Smooth muscle cell (in vitro differentiated cells): Measurements from ENCODE around the gene KANSL1. TPM values are rescaled to one million over a fixed set of nuclear protein-coding genes. Genes with fewer than 3 reads are reported as not detected.
A peak's percentile ranks its signal among the peaks of the same experiment; 100 is the strongest.

Experiments used
- DNase-seq: peaks from one replicate; lab custom pipeline; 2025; ENCODE audit not compliant: unreplicated experiment; lab: John Stamatoyannopoulos, UW
- H2AFZ ChIP-seq: fragments of 200-600 bp; sonication (generic); 2 replicates; pipeline ENCODE4 v1.6.0; 2016; ENCODE audit warnings: antibody characterized with exemption, low read depth, mild to moderate bottlenecking
- H3F3A ChIP-seq: fragments of 200-600 bp; sonication (generic); 2 replicates; pipeline ENCODE4 v1.6.0; 2017; ENCODE audit warnings: antibody characterized with exemption, low read depth
- H3K27ac ChIP-seq: fragments of 200-600 bp; sonication (generic); 2 replicates; pipeline ENCODE4 v1.5.1; 2016; ENCODE audit warnings: low read depth, mild to moderate bottlenecking
- H3K27me3 ChIP-seq: fragments of 200-600 bp; sonication (generic); 2 replicates; pipeline ENCODE4 v1.6.1; 2016; ENCODE audit warnings: low read depth, mild to moderate bottlenecking
- H3K36me3 ChIP-seq: fragments of 200-600 bp; sonication (generic); 2 replicates; pipeline ENCODE4 v1.5.1; 2016; ENCODE audit warnings: low read depth
- H3K4me1 ChIP-seq: fragments of 200-600 bp; sonication (generic); 2 replicates; pipeline ENCODE4 v1.5.1; 2016; ENCODE audit warnings: low read depth
- H3K4me2 ChIP-seq: fragments of 200-600 bp; sonication (generic); 2 replicates; pipeline ENCODE4 v1.6.0; 2016; ENCODE audit warnings: mild to moderate bottlenecking
- H3K4me3 ChIP-seq: fragments of 200-600 bp; sonication (generic); 2 replicates; pipeline ENCODE4 v1.5.1; 2016; ENCODE audit warnings: mild to moderate bottlenecking
- H3K79me2 ChIP-seq: fragments of 200-600 bp; sonication (generic); 2 replicates; pipeline ENCODE4 v1.6.0; 2016; ENCODE audit warnings: low read depth, mild to moderate bottlenecking
- H3K9ac ChIP-seq: fragments of 200-600 bp; sonication (generic); 2 replicates; pipeline ENCODE4 v1.6.0; 2016; ENCODE audit warnings: low read depth
- H3K9me3 ChIP-seq: fragments of 200-600 bp; sonication (generic); replicated peaks from 2 replicates; pipeline ENCODE4 v1.5.1; 2016; ENCODE audit warnings: low read depth
- H4K20me1 ChIP-seq: fragments of 200-600 bp; sonication (generic); 2 replicates; pipeline ENCODE4 v1.6.0; 2016; ENCODE audit warnings: low read depth
- CTCF ChIP-seq: fragments of 200-600 bp; sonication (generic); IDR thresholded peaks from 2 replicates; pipeline ENCODE4 v1.5.1; 2017; ENCODE audit warnings: borderline replicate concordance, mild to moderate bottlenecking, antibody characterized with exemption; ENCODE audit not compliant: insufficient read depth, poor library complexity, severe bottlenecking
- whole genome bisulfite sequencing: methylation state at CpG from one replicate; pipeline ENCODE4 v1.1.7; 2016; ENCODE audit warnings: low lambda C conversion rate; 5-methylcytosine and 5-hydroxymethylcytosine counted together
- polyA plus RNA-seq: library from polyadenylated mRNA; unstranded; fragments of >200 nt; fragmentation: Nextera tagmentation; extraction: Ambion mirVana; gene quantifications from 2 replicates; pipeline ENCODE4 v1.2.1, GENCODE V29; 2016
- total RNA-seq: library from RNA; depleted of rRNA; stranded (reverse); fragments of >200 nt; gene quantifications from 2 replicates; pipeline ENCODE4 v1.2.3, GENCODE V29; 2014

KANSL1 gene
- total and polyA plus RNA-seq, 2 experiments from 2014 or later, result 16.9 to 69.7 TPM

- TF ChIP-seq CTCF, result no peak
- Histone ChIP-seq H2AFZ (no peak overlapping the region), H3K9me3 (no peaks in the 10 kb centered on the region), H3K4me1 (no peaks in the 10 kb centered on the region), H3K9ac (no peak overlapping the region), H3K4me2 (no peak overlapping the region), H3K36me3 (no peaks in the 10 kb centered on the region), H3K27me3 (no peaks in the 10 kb centered on the region), H3F3A (no peaks in the 10 kb centered on the region), H4K20me1 (peaks cover 100% of the 10 kb centered on the region), H3K27ac (no peak overlapping the region), H3K4me3 (no peak overlapping the region), H3K79me2 (peaks cover 98% of the 10 kb centered on the region)
- DNase-seq, result no peak
- WGBS, result 86% methylated on average over 5 of the region's 5 CpGs
Measured at GRCh38 chr17:46139432-46140210, 53.6 kb downstream of the KANSL1 start.

GRCh38 chr17:46138473-46138872 is 54.8 kb downstream of the KANSL1 start:
- Histone ChIP-seq H3K4me3 (no peak overlapping the region), H3K79me2 (peaks cover 99% of the 10 kb centered on the region), H3K4me1 (no peaks in the 10 kb centered on the region), H4K20me1 (peaks cover 100% of the 10 kb centered on the region), H3K9ac (no peak overlapping the region), H3K4me2 (no peak overlapping the region), H3K9me3 (no peaks in the 10 kb centered on the region), H3K27ac (peak overlapping the region; percentile 7), H3F3A (no peaks in the 10 kb centered on the region), H3K27me3 (no peaks in the 10 kb centered on the region), H2AFZ (no peak overlapping the region), H3K36me3 (no peaks in the 10 kb centered on the region)
- TF ChIP-seq CTCF, result no peak
- WGBS, result 84% methylated on average over 3 of the region's 3 CpGs
- DNase-seq, result no peak

- no peaks in the 10 kb centered on the region for H3K36me3 ChIP-seq
- no peak overlapping the region for H3K9ac ChIP-seq
- TF ChIP-seq CTCF, result no peak
- H2AFZ ChIP-seq, result no peak overlapping the region
- H3K4me2 ChIP-seq, result no peak overlapping the region
- peaks cover under 1% of the 10 kb centered on the region for H3K4me1 ChIP-seq
- H3K4me3 ChIP-seq, result no peak overlapping the region
- H3F3A ChIP-seq, result no peaks in the 10 kb centered on the region
- peaks cover 100% of the 10 kb centered on the region for H3K79me2 ChIP-seq
- no peaks in the 10 kb centered on the region for H3K9me3 ChIP-seq
- no peaks in the 10 kb centered on the region for H3K27me3 ChIP-seq
- H4K20me1 ChIP-seq, result peaks cover 100% of the 10 kb centered on the region
- H3K27ac ChIP-seq, result no peak overlapping the region
- no peak for DNase-seq
Measured at GRCh38 chr17:46136820-46137219, 56.4 kb downstream of the KANSL1 start.
